ENCODE data around the gene HSPA1L.
"Not testable (repeated sequence)": the region's sequence is repeated elsewhere in the genome, so short reads cannot be mapped to it uniquely, and the experiment has no call there.

HSPA1L gene

DNA sequence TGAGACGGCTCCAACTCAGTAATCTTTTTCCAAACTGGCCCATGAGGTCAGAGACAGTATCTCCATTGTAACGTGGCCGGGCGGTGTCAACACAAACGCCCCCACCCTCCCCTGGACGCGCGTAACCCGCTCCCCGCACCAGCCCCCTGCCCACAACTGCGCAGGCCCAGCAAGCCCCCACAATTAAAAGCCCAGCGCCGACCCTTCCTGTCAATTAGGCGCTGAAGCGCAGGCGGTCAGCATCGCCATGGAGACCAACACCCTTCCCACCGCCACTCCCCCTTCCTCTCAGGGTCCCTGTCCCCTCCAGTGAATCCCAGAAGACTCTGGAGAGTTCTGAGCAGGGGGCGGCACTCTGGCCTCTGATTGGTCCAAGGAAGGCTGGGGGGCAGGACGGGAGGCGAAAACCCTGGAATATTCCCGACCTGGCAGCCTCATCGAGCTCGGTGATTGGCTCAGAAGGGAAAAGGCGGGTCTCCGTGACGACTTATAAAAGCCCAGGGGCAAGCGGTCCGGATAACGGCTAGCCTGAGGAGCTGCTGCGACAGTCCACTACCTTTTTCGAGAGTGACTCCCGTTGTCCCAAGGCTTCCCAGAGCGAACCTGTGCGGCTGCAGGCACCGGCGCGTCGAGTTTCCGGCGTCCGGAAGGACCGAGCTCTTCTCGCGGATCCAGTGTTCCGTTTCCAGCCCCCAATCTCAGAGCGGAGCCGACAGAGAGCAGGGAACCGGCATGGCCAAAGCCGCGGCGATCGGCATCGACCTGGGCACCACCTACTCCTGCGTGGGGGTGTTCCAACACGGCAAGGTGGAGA, at the start of gene HSPA1L, which contains the start of gene HSPA1A:
Gene HSPA1L (minus strand): TSS at position 259 of the 814 bp plus-strand sequence. CDS start 3,311 bp downstream, outside the sequence.
Gene HSPA1A (plus strand): TSS at position 519 of the 814 bp plus-strand sequence. CDS start 214 bp downstream, at position 733.
- peak; percentile 92 for DNase-seq

DNA sequence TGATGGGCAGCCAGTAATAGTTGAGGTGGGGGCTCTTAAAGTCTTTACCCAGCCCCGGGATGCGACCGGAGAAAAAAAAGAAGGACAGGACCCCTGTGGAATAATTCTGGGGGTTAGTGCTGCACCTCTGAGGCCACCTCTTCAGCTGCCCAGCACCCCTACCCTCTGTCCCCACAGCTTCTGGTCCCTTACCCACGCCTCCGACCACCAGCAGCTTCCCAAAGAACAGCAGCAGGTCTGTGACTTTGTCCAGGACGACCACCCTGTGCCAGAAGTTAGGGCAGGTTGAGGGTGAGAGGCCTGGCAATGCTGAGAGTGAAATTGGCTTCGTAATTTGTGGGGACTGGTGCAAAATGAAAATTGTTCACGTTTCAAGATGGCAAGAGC, 49.7 kb upstream of the HSPA1L start:
- DNase-seq = no peak

DNA sequence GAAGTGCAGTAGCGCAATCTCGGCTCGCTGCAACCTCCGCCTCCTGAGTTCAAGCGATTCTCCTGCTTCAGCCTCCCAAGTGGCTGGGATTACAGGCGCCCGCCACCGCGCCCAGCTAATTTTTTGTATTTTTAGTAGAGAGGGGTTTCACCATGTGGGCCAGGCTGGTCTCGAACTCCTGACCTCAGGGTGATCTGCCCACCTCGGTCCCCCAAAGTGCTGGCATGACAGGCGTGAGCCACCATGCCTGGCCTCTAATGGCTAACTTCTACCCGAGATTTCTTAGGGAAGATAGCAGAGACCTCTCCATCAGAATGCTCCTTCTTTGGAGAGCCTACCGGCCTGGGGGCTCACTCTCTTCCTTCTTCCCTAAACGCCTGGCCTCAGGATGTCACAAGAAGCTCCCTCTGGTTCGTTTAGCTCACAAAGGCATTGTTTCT, 49.1 kb upstream of the HSPA1L start:
- DNase-seq = not testable (repeated sequence)

DNA sequence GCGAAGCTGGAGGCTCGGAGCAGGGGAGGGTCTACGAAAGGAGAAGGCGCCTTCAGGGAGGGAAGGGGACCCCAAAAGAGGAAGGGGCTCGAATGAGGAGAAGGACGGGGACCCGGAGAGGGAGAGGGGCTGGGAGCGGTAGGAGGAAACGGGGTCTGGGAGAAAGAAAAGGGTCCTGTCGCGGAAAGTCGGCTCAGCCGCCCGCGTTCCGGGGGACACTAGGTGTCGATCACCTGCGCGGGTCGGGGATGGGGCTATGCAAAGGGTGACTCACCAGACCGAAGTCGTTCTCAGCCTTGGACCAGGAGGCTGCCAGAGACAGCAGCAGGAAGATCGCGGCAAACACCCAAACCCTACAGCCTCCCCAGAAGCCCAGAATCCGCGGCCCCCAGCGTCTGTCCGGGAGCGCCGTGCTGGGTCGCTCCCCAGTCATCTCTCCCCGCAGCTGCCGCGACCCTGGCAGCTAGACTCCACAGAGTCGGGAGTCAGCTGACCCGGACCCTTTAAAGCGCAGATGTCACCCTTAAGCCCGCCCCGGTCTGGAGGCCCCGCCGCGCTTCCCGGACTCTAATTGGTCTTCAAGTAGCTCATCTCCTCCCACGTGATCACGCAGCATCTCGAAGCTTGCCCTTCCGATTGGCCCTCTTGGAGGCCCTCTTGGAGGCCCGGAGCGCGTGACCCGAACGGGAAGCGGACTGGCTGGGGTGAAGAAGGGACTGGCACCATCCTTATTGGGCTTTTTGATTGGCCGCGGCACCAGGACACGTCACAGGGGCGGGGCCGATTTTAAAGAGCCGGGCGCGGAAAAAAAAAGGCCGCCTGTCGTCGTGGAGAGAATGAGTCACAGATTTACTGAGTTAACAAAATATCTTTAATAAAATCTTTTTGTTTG, 47.5 kb upstream of the HSPA1L start, which contains the start of gene NEU1:
Gene NEU1 (minus strand): TSS at position 478 of the 892 bp plus-strand sequence. CDS start 45 bp downstream, at position 433.
- DNase-seq = peak; percentile 99

DNA sequence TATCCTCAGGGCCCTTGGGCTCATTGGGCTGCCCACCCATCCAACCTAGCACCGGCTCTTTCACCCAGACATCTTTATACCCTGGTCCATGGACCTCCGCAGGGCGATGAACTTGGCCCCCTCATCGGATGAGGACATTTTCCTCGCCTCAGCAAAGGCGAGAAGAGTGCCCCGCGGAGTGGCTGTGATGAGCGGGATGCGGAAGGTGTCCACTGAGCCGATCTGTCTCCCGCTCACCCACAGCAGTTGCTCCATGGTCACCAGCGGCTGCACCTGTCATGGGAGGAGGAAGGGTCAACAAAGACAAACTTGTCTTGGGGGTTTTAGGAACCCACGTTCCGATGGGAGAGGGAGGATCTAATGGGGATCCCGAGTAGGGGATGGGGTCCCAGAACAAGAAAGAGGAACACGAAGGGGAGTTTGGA, 46.8 kb upstream of the HSPA1L start:
- DNase-seq = no peak

DNA sequence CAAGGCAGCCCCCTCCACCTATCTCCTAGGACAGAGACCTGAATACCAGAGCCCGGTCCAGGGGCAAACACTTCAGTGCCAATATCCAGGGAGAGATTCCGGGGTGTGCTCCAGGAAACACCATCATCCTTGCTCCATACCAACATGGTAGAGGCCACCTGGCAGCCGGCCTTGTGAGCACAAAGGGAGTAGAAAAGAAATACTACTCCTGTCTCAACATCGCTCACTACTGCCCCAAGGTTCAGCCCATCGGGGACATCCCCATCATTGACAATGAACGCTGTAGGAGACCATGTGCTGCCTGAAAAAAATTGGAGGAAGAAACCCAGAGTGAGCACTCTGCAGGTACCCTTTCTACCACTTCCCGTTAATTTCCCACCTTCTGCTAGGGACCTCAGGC, 46.1 kb upstream of the HSPA1L start:
- no peak for DNase-seq

DNA sequence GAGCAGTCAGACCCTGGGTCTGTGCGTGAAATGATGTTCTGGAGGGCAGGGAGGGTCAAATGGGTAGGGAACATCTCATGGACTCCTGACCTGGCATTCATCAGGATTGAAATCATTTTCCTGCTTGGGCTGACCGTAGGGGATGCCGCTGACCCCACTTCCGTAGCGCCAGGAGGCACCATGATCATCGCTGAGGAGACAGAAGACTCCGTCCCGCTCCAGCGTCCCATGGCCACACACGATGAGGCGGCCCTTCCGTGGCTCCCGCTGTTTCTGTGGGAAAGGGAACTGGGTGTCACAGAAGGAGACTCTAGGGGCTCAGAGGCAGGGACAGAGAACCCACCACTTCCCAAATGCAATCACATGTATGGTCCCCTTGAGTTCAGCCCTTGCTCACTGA, 45.3 kb upstream of the HSPA1L start:
- DNase-seq = no peak

DNA sequence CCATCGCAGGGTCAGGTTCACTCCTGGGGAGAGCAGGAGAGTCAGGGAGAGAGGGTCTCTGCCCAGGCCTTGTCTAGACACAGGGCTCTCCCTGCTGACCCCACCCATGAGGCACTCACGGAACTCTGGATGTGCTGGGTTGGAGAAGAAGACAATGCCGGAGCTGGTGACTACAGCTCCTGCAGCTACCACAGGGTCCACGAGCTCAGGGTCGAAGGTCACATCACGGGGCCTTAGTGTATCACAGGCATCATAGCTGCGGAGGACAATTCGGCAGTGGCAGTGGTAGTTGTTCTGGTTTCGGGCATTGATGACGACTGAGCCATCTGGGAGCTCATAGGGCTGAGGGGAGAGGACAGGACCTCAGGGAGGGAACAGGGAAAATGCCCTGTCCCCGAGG, 44.8 kb upstream of the HSPA1L start:
- DNase-seq = no peak

DNA sequence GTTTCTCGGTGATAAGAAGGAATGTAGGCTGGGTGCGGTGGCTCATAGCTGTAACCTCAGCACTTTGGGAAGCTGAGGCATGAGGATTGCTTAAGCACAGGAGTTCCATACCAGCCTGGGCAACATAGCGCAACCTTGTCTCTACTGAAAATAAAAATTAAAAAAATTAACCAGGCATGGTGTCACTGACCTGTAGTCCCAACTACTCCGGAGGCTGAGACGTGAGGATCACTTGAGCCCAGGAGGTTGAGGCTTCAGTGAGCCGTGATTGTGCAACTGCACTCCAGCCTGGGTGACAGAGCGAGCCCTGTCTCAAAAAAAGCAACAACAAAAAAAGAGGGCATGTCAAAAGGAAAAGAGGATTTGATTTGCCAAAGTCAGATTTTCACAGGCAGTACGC, 43.6 kb upstream of the HSPA1L start:
- DNase-seq = no peak

DNA sequence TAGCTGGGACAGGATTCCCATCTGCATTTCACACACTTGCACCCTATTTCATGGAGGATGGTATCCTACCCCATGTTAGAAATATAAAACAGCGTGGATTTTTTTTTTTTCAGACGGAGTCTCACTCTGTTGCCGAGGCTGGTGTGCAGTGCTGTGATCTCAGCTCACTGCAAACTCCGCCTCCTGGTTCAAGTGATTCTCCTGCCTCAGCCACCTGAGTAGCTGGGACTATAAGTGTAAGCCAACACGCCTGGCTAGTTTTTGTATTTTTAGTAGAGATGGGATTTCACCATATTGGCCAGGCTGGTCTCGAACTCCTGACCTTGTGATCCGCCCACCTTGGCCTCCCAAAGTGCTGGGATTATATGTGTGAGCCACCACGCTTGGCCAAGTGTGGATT, 42.7 kb upstream of the HSPA1L start:
- not testable (repeated sequence) for DNase-seq

DNA sequence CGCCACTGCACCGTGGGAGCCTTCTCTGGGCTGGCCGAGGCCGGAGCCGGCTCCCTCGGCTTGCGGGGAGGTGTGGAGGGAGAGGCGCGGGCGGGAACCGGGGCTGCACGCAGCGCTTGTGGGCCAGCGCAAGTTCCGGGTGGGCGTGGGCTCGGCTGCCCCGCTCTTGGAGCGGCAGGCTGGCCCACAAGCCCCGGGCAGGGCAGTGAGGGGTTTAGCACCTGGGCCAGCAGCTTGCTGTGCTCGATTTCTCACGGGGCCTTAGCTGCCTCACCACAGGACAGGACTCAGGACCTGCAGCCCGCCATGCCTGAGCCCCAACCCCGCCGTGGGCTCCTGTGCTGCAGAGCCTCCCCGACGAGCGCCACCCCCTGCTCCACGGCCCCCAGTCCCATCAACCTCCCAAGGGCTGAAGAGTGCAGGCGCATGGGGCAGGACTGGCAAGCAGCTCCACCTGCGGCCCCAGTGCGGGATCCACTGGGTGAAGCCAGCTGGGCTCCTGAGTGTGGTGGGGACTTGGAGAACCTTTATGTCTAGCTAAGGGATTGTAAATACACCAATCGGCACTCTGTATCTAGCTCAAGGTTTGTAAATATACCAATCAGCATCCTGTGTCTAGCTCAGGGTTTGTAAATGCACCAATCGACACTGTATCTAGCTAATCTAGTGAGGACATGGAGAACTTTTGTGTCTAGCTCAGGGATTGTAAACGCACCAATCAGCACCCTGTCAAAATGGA, 37.1 kb upstream of the HSPA1L start:
- DNase-seq = not testable (repeated sequence)

DNA sequence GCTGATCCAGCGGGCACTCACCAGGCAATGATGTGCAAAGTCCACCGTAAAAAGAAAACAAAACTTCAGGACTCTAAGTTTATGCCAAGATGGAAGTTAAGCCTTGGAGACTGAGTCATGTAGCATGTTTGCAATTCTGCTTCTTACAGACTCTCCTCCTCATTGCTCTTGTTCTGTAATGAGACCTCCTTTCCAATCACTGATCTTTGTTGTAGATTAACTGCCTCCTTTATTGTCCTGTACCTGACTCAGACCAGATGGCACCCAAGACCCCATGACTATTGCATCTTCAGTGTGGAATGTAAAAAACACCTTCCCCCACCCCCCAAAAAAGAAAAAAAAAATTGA, 36.4 kb upstream of the HSPA1L start:
- no peak for DNase-seq

DNA sequence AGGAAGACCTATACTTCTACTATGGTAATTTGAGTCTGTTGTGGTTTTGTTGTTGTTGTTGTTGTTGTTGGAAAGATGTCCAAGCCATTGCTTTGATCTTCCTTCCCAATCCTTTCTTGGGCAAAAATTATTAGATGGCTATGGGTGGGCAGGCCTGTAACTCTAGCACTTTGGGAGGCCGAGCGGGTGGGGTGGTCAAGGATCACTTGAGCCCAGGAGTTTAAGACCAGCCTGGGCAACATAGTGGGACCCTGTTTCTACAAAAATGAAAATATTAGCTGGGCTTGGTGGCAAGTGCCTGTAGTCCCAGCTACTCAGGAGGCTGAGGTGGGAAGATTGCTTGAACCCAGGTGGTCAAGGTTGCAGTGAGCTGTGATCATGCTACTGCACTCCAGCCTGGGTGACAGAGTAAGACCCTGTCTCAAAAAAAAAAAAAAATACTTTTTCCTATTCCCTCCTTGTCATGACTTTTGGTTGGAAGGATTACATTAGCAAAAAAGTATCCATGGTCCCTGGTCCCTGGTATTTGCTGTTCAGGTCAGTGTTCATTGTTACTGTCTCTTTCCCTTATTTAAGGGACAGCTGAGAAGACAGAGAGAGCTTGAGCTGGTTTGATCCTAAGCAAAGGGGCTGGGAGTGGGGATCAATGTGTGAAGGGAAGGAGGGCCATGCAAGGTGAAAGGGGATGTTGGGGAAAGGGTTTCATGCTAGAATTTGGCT, 35.8 kb upstream of the HSPA1L start:
- no peak for DNase-seq

DNA sequence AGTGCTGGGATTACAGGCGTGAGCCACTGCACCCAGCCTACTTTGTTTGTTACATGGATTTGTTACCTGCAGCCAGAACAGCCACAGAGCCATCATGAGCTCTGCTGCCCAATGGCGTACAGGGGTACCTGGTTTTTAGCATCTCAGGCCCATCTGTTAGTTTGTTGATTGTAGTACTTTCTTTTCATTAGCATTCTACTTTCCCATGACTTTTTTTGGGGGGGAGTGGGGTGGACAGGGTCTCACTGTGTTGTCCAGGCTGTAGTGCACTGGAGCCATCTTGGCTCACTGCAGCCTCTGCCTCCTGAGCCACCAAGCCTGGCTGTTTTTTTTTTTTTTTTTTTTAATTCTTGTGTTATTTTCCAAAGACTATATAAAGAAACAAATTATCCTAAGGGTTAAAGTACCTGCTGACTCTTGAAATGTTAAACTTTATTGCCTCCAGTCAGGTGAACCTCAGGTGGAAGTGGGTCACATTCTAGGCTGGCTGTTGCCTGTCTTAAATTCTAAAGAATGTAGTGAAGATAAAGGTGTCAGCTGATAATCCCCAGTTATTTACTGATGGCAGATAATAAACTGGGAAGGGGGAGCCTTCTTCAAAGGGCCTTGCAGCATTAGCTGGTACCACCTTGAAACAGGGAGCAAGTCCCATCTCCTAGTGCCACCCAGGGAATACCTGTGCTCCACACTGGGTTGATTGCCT, 32.3 kb upstream of the HSPA1L start:
- DNase-seq = no peak

DNA sequence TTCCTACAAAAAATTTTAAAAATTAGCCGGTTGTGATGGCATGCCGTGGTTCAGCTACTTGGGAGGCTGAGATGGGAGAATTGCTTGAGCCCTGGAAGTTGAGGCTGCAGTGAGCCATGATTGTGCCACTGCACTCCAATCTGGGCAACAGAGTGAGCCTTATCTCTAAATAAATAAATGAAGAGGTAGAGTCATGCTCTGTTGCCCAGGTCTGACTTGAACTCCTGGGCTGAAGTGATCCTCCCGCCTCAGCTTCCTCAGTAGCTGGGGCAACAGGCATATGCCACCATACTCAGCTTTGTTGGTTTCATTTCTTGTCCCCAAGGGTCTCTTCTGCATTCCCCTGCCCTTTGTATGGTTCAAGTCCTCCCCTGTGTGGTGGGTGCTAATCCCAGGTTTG, 29.4 kb upstream of the HSPA1L start:
- no peak for DNase-seq

DNA sequence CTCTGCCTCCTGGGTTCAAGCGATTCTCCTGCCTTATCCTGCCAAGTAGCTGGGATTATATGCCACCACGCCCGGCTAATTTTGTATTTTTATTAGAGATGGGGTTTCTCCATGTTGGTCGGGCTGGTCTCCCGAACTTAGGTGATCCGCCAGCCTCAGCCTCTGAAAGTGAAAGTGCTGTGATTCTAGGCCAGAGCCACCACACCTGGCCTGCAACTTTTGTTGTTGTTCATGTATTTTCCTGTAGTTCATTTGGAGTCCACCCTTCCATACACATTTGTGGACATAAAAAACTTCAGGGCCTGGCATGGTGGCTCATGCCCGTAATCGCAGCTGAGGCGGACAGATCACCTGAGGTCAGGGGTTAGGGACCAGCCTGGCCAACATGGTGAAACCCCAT, 27.0 kb upstream of the HSPA1L start:
- no peak for DNase-seq

DNA sequence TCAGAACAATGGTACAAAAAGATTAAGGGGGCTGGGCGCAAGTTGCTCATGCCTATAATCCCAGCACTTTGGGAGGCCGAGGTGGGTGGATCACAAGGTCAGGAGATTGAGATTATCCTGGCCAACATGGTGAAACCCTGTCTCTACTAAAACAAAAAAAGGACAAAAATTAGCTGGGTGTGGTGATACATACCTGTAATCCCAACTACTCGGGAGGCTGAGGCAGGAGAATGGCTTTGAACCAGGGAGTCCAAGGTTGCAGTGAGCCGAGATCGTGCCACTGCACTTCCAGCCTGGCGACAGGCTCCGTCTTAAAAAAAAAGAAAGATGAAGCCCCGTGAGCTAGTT, 24.7 kb upstream of the HSPA1L start:
- not testable (repeated sequence) for DNase-seq

DNA sequence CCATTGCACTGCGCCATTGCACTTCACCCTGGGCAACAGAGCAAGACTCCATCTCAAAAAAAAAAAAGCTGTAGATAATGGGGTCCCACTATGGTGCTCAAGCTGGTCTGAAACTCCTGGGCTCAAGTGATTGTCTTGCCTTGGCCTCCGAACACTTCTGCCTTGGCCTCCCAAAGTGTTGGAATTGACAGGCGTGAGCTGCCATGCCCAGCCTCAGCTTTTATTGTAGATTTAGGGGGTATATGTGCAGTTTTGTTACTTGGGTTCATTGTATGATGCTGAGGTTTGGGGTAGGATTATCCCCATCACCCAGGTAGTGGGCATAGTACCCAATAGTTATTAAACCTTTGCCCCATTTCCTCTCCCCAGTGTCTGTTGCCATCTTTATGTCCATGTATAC, 23.9 kb upstream of the HSPA1L start:
- no peak for DNase-seq

DNA sequence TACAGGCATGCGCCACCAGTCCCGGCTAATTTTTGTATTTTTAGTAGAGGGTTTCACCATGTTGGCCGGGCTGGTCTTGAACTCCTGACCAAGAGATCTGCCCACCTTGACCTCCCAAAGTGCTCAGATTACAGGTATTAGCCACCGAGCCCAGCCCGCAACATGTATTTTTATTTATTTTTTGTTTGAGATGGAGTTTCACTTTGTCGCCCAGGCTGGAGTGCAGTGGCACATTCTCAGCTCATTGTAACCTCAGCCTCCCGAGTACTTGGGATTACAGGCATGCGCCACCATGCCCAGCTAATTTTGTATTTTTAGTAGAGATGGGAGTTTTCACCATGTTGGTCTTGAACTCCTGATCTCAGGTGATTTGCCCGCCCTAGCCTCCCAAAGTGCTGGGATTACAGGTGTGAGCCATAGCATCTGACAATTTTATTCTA, 23.1 kb upstream of the HSPA1L start:
- DNase-seq = not testable (repeated sequence)

DNA sequence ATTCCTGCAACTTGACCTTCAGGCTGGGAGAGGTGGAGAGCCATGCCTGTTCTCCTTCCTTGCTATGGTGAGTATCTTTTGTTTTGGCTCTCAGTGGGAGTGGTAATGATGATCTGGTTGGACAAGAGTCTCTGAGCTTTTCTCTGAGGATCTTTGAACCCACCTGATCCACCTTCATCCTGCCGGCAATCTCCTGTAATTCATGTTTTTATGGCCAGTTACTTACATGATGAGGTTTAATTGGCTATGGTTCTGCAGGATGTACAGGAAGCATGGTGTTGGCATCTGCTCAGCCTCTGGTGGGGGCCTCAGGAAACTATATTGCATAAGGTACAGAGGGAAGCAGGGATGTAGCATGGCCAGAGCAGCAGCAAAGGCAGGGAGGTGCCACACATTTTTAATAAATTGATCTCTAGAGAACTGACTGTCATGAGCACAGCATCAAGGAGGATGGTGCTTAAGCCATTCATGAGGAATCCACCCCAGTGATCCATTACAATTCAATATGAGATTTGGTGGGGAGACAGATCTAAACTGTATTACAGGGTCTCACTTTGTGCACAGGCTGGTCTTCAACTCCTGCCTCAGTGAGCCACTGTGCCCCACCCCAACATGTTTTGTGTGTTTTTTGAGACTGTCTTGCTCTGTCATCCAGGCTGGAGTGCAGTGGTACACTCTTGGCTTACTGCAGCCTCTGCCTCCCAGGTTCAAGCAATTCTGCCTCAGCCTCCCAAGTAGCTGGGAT, 22.5 kb upstream of the HSPA1L start:
- no peak for DNase-seq
